C4-2B (cell line): ENCODE measurements around the gene DCXR.

Source experiments
- CTCF ChIP-seq: fragments of 450-650 bp; conservative IDR thresholded peaks from 2 replicates; pipeline ENCODE4 v1.5.1; 2017; ENCODE audit warnings: mild to moderate bottlenecking
- ZFX ChIP-seq: fragments of 450-650 bp; IDR thresholded peaks from 2 replicates; pipeline ENCODE4 v1.6.1; 2017

- no peak for TF ChIP-seq CTCF
- no peak for TF ChIP-seq ZFX
These were observed 17.8 kb upstream of the DCXR start for GRCh38 chr17:82055023-82055964.
